Measurements from ENCODE around the gene KCNA2. TPM values are rescaled to one million over a fixed set of nuclear protein-coding genes. Genes with fewer than 3 reads are reported as not detected.

Gene KCNA2
- total and polyA plus RNA-seq, 2 of the 4 experiments (the other 2 are of a cell fraction) = not detected

DNA sequence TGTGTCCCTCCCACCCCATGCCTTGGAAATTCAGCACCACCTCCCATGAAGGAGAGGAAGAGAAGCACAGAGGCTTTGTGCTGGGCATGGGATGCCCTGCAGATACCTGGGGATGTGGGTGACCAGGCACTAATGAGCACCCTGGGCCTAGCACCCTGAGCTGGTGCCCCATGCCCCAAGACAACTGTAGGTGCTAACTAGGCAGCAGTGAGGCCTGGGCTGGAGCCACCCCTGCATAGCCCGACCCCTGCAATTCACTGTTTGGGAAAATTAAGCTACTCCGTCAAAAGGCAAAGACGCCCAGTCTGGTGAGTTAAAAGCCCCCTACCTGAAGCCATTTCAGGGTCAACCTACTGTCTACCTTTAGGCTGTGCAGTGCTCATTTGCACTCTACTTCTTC, 5.4 kb downstream of the KCNA2 start:
- Histone ChIP-seq H3K56ac (ENCODE audit: extremely low read depth, insufficient read depth, low read length) (no peak overlapping the region), H3K4me1 (ENCODE audit: control insufficient read depth, insufficient read depth, low read length) (no peaks in the 10 kb centered on the region), H3K9ac (ENCODE audit: low read depth, low read length) (no peak overlapping the region), H3K9me1 (ENCODE audit: insufficient read depth, low read length) (no peaks in the 10 kb centered on the region), H3K4me2 (ENCODE audit: low read depth, low read length) (no peak overlapping the region), H4K8ac (ENCODE audit: low read depth in 2 of 2, low read length in 2 of 2) (no peak overlapping the region), H3K18ac (ENCODE audit: low read depth, low read length) (no peak overlapping the region), H2BK5ac (ENCODE audit: low read depth, low read length, poor library complexity, severe bottlenecking) (no peak overlapping the region), H2BK20ac (ENCODE audit: low read depth, low read length) (no peak overlapping the region), H2AK5ac (ENCODE audit: low read depth, low read length) (no peak overlapping the region), H4K20me1 (ENCODE audit: insufficient read depth, low read length) (no peaks in the 10 kb centered on the region; the same call in 1 of the 2 replicates), H3K23ac (ENCODE audit: low read depth, low read length) (no peak overlapping the region), H3K14ac (replicated peaks; ENCODE audit: low read depth, low read length) (no peak overlapping the region), H3K27me3 (ENCODE audit: control insufficient read depth, insufficient read depth, low read length) (peaks cover 29% of the 10 kb centered on the region), H3K4ac (ENCODE audit: low read depth, low read length) (no peak overlapping the region), H3K4me3 (ENCODE audit: insufficient read depth, low read depth, low read length) (no peak overlapping the region), H4K5ac (ENCODE audit: low read depth, low read length) (no peak overlapping the region), H2AK9ac (replicated peaks; ENCODE audit: low read depth, low read length, poor library complexity) (peak overlapping the region; percentile 19), H4K91ac (ENCODE audit: insufficient read depth, low read depth, low read length) (no peak overlapping the region), H2AFZ (replicated peaks; ENCODE audit: low read length, poor library complexity) (no peak overlapping the region), H3K27ac (ENCODE audit: insufficient read depth, low read length) (no peak overlapping the region), H2BK15ac (ENCODE audit: low read depth, low read length) (no peak overlapping the region), H3K9me3 (ENCODE audit: control insufficient read depth, insufficient read depth, low read length) (no peaks in the 10 kb centered on the region), H3K79me1 (ENCODE audit: low read depth in 1 of 2, low read length in 2 of 2) (no peaks in the 10 kb centered on the region), H3K36me3 (ENCODE audit: control insufficient read depth, insufficient read depth, low read length) (no peaks in the 10 kb centered on the region), H2BK120ac (ENCODE audit: low read depth, low read length) (no peak overlapping the region)
- in situ Hi-C loops (cut with MboI; ENCODE audit: low sequenced_read_pairs) (no loop called here), dilution Hi-C loops (cut with HindIII; ENCODE audit: low sequenced_read_pairs, unreplicated experiment) (no loop called here), intact Hi-C loops (cut with micrococcal nuclease) (no loop called here)
- CTCF ChIA-PET = no interaction called here
- DNase-seq = no peak
- POLR2A ChIA-PET (ENCODE audit: unreplicated experiment) = no interaction called here
- TF ChIP-seq, protein P1, sequence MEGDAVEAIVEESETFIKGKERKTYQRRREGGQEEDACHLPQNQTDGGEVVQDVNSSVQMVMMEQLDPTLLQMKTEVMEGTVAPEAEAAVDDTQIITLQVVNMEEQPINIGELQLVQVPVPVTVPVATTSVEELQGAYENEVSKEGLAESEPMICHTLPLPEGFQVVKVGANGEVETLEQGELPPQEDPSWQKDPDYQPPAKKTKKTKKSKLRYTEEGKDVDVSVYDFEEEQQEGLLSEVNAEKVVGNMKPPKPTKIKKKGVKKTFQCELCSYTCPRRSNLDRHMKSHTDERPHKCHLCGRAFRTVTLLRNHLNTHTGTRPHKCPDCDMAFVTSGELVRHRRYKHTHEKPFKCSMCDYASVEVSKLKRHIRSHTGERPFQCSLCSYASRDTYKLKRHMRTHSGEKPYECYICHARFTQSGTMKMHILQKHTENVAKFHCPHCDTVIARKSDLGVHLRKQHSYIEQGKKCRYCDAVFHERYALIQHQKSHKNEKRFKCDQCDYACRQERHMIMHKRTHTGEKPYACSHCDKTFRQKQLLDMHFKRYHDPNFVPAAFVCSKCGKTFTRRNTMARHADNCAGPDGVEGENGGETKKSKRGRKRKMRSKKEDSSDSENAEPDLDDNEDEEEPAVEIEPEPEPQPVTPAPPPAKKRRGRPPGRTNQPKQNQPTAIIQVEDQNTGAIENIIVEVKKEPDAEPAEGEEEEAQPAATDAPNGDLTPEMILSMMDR (conservative IDR thresholded peaks at IDR 0.05; ENCODE audit: low read depth, low read length) = no peak
- TF ChIP-seq MAFK (IDR thresholded peaks at IDR 0.05; ENCODE audit: low read depth, low read length) = no peak
- no peak for TF ChIP-seq MAZ (IDR thresholded peaks at IDR 0.05; ENCODE audit: borderline replicate concordance, low read depth, low read length)
- no TSS peak for BruUV-seq (replicated peaks)
- ATAC-seq (ENCODE audit: low read depth) = no peak
- no CpG with 5 or more reads among the region's 3 CpGs for WGBS, 2 experiments (ENCODE audit: extremely low coverage in 2 of 2, insufficient read length in 1 of 2)

Measured in IMR-90 (cell line).